ENCODE measurements around the gene FBXL5.

FBXL5 gene

DNA sequence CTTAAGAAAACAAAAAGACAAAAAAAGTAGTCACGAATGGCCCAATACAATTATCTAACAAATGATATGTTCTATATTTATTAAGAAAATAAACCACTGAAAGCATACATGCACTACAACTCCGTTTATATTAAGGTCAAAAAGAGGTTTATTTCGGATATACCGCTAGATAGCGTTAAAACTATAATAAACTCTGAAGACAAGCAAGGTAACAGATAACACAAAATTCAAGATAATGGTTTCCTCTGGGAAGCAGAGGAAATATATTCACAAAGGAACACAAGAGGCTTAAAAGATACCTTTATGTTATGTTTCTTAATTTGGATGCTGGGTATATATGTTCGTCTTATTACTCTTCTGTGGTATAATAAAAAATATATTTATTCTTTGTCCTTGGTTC, 21.7 kb upstream of the FBXL5 start:
- no peak for FAIRE-seq
- DNase-seq (ENCODE audit: low spot score), result no peak

DNA sequence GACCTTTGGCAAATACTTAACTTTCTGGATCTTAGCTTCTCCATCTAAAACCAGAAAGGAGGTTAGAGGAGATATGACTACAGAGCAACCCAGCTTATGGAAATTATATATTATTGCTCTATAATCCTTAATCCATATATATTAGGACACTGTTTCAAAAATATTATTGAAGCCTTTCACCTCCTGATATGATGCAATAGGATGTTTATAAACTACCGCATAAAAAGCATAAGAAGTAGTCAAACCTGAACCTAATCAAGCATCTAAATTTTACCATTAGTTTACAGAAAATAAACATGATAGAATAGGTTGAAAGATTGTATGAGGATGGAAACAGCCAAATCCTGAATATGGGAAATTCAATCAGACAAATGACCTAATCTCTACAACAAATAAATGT, 20.9 kb upstream of the FBXL5 start:
- no peak for DNase-seq (ENCODE audit: low spot score)
- no peak for FAIRE-seq

DNA sequence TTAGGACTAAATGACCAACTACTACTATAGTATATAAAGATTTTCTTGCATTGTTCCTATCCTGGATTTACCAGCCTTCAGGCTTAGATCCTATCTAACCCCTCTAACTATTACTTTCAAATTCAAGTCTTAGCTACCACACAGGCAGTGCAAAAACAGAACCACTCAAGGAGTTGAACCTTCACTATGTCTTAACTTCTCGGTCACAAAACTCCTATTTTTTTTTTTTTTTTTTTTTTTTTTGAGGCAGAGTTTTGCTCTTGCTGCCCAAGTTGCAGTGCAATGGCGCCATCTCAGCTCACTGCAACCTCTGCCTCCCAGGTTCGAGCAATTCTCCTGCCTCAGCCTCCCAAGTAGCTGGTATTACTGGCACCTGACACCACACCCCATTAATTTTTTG, 20.2 kb upstream of the FBXL5 start:
- no peak for DNase-seq (ENCODE audit: low spot score)
- FAIRE-seq, result no peak

DNA sequence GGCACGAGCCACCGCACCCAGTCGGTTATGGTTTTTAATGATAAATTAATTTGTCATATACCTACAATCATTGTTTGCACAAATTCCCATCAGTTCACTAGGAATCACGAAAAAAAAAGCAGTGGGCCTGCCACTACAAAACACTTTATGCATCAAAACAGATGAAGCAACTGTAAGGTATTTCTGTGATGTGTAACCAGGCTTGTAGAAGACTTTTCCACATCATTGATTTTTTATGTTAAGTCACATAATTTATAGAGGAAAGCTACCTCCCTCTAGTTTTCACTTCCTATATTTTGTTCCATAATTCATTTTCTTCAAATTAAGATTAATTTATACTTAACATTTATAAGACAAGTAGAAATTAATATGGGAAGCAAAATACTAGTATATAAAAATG, 19.8 kb upstream of the FBXL5 start:
- FAIRE-seq (no peak), DNase-seq (ENCODE audit: low spot score) (no peak)

DNA sequence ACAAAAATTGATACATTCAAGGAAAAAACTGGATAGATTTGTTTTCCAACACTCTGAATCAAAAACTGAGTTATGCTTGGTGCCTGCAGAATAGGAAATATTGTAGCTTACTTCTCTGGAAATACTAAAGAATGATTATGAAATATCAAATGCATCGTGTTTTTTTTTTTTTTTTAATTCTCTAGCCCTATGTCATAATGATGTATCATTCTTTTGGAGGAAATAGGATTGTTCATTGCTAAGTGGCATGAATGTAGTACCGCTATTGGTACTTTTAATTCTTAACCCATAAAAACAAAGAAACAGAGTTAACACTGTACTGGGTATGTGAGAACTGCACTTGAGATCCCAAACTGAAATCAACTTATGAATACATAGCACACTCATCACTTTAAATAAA, 18.9 kb upstream of the FBXL5 start:
- DNase-seq (ENCODE audit: low spot score), result no peak
- no peak for FAIRE-seq

DNA sequence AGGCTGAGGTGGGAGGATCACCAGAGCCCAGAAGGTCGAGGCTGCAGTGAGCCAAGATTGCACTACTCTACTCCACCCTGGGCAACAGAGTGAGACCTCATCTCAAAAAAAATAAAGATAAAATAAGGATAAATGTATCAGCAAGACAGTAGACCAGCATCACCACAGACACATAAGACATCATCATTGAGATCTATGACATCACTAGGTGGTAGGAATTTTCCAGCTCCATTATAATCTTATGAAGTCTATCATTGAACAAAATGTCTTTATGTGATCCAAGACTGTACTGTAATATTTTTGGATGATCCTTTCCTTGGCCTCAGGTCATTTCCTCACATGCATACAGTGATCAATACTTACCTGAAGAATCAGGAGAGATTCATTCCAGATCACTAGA, 18.2 kb upstream of the FBXL5 start:
- FAIRE-seq (no peak), DNase-seq (ENCODE audit: low spot score) (no peak)

DNA sequence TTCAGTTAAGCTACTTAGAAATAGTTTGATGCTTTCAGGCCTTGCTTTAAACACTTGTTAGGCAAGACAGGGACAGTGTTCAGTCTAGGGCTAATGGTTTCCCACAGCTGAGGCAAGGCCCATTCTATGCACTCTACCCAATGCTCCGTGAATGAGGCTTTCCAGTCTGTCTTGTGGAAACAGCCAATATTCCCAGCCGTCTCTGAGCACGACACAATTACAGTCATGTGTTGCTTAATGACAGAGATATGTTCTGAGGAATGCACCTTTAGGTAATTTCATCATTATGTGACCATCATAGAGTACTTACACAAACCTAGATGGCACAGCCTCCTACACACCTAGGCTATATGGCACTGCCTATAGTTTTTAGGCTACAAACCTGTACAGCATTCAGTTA, 16.9 kb upstream of the FBXL5 start:
- no peak for DNase-seq (ENCODE audit: low spot score)
- no peak for FAIRE-seq

DNA sequence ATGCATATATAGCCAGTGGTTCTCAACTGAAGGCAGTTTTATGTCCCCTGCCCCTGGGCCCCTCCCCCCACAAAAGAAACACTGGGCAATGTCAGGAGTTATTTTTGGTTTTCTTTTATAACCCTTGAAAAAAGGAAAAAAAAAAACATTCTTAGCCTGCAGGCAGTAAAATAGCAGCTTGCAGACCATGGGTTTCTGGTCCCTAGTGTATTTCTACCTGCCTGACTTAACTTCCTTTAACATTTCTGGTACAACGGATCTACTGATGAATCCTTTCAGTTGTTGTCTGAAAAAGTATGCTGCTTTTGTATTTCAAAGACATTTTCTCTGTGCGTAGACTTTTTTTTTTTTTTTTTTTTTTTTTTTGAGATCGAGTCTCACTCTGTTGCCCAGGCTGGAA, 15.4 kb upstream of the FBXL5 start:
- no peak for DNase-seq (ENCODE audit: low spot score)
- FAIRE-seq, result no peak

DNA sequence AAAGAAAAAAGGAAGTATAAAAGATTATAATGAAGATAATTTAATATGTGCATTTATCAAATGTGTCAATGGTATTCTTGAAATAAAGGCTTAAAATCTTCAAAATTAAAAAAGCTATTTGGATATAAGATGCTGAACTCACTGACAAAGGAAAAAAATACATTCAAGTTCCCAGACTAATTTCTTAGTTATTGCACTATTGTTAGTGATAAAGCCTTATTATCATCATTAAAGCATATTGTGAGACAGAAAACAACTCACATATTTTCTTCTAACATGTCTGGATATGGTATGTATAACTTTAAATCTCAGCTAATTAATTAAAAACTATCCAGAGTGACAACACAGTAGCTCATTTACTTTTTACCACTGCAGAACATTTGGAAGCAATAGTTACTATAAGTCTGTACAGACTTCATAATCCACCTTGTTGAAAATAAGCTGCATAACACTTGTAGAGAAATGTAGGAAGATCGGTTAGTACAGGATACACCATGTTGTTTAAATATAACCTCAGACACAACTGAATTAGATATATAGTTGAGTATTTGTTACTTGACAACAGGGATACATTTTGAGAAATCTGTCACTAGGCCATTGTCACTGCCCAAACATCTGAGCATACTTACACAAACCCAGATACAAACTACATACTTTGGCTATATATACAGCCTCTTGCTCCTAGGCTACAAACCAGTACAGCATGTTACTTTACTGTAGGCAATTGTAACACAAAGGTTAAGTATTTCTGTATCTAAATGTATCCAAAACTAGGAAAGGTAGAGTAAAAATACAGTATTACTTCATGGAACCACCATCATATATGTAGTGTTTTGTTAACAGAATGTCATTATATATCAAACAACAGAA, 13.6 kb upstream of the FBXL5 start:
- no peak for DNase-seq (ENCODE audit: low spot score)
- no peak for FAIRE-seq

DNA sequence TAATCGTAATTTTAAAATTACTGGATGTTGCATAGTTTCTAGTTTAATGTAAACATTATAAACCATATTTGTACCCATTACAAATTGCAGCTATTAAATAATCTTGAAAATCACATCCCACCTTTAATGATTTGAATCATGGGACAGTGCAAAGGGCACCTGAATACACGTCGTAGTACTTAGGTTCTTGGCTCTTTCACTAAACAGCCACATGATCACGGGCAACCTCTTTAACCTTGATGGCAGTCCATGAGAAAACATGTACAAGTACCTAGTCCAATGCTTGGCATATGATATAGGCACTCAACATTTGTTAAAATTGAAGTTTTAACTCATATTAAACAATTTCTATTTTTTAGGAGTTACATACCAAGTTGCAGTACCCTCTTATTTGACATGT, 11.8 kb upstream of the FBXL5 start:
- no peak for FAIRE-seq

DNA sequence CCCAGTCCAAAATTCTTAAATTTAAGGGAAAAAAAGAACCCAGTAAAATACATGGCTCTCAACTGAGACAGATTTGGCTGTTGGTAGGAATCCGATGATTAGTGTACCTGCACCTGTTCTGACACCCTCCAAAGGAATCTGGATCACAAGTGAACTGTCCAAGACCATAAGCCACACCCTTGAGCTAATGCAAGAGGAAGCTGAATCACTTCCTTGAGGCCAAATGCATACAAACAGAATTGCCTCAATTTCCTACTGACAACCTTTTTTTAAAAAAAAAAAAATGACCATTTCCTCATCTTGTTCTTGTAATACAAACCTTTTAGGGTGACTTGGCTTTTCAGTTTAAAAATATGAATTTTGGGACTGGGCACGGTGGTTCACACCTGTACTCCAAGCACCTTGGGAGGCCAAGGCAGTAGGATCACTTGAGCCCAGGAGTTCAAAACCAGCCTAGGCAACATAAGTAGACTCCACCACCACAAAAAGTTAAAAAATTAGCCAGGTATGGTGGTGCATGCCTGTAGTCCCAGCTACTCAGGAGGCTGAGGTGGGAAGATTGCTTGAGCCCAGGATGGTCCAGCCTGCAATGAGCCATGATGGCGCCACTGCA, 10.7 kb upstream of the FBXL5 start:
- DNase-seq (ENCODE audit: low spot score) (peak; percentile 25), FAIRE-seq (no peak)

More for the DNA sequence above, 11.8 kb upstream of the FBXL5 start:
- no peak for DNase-seq (ENCODE audit: low spot score)

DNA sequence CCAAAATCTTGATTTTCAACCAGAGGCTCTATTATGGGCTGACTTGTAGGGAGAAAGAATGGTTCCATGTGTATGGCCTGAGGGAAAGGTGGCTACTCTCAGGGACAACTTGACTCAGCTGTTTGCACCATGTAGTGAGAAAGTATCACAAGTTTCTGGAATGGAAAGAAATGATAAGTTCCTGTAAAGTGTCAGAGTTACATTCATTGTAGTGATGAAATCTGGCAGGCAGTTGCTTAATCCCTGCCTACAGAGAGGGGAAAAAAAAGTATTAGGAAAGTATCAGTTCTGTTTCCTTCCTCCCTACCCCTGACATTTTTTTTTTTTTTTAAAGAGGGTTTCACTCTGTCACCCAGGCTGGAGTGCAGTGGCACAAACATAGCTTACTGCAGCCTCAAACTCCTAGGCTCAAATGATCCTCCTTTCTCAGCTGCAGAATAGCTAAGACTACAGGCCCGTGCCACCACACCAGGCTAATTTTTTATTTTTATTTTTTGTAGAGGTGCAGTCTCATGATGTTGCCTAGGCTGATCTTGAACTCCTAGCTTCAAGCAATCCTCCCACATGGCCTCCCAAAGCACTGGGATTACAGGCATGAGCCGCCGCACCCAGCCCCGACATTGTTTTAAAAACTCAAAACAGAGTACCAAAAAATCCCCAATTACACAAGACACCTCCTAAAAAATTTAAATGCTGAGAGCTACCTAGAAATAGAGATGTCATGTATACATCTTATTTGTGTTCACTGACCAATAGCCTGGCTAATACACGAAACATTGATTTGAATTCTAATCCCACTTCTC, 4.8 kb upstream of the FBXL5 start:
- DNase-seq (ENCODE audit: low spot score) (no peak), FAIRE-seq (no peak)

DNA sequence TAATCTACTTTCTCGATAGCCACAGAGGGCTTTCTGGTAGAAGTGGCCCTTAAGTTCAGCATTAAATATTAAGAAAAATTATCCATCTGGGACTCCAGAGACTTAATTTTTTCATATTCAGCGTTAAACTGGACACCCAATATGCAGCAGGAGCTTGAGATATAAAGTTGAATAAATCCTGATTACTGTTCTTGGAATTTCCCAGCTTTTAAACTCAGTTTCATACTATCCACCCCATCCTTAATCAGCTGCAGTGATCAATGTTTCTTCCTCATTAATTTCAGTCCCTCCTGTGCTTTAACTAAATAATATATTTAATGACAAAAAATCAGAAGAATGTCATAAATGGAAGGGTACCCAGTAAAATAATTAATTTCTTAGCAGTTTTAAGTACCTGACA, 3.6 kb upstream of the FBXL5 start:
- DNase-seq (ENCODE audit: low spot score) (no peak), FAIRE-seq (no peak)

DNA sequence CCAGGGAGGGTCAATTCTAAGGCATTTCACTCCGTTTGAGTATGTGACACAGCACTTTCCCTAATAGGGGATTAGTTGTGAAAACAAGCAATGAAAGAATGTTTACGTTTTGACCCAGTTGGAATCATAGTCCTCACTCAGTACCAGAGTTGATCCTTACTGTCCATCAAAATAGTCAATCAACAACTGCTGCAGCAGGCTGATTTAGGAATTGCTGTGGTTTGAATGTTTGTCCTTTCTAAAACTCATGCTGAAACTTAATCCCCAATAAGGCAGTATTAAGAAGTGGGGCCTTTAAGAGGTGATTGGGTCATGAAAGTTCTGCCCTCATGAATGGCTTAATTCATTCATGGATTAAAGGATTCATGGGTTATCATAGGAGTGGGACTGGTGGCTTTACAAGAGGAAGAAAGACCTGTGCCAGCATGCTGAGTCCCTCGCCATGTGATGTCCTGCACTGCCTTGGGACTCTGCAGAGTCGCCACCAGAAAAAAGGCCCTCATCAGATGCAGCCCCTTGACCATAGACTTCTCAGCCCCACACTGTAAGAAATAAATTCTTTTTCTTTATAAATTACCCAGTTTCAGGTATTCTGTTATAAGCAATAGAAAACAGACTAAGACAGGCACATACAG, 3.1 kb upstream of the FBXL5 start:
- FAIRE-seq (no peak), DNase-seq (ENCODE audit: low spot score) (no peak)

DNA sequence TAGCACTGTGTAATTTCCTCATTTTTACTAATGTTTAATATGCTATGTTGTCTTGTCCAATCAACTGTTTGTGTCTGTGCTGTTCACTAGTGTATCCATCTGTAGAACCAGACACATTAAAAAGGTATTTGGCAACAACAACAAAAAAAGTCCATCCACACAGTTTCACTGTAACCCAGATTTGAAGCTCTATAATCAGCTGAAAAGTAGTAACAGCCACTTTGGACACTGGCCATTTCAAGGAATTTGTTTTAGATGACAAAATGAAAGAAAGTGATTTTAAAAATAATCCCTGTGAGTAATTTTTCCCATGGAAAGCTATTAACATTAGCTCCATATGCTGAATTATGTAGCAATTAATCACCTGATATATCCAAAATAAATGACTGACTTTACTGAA, 2.2 kb upstream of the FBXL5 start:
- no peak for DNase-seq (ENCODE audit: low spot score)
- FAIRE-seq, result no peak

DNA sequence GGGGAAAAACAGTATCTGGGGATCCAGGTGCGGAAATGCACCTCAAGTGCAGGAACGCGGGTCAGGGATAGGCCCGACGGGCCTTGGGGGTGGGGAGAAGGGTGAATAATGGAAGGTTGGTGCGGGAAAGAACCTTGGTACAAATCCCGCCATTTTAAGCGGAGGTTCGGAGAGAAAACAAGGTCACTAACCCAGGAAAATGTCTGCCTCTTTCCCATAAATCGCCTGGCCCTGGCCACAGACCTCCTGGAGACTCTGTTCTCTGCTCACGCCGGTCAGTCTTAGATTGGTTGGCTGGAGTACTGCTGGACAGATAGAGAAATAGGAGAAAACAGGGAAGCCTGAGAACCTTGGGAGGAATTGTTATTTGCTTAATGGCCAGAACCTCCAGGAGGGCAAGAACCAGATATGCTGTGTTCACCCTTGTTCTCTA, 897 bp upstream of the FBXL5 start:
- no peak for DNase-seq (ENCODE audit: low spot score)

DNA sequence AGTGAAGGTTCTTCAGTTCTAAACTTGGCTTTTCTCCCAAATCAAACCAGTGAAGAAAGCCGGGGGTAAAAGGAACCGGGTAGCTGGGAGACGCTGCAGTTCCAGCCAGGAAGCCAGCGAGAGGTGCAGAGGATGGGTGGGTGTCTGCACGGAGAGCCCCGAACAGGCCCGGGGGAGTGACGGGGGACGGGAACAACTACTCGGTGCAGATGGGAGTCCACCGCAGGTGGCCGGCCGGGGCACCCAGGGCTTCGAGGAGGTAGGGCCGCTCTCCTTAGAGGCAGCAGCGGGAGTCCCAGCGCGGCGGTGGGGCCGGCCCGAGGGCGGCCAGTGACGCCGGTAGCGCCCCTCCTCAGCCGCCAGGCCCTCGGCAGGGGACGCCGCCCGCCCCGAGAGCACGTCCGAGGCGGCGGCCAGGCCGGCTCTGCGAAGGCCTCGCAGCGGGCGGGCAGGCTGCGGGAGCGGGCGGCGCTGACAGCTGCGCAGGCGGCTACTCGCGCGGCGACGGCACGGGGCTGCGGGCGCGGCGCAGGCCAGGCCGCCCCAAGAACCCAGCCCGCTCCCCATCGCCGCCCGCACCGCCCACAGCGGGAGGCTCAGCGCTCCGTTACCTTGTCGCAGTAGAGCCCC, 449 bp downstream of the FBXL5 start:
- FAIRE-seq (no peak), DNase-seq (ENCODE audit: low spot score) (no peak)

More for the DNA sequence above, 897 bp upstream of the FBXL5 start:
- FAIRE-seq, result no peak

DNA sequence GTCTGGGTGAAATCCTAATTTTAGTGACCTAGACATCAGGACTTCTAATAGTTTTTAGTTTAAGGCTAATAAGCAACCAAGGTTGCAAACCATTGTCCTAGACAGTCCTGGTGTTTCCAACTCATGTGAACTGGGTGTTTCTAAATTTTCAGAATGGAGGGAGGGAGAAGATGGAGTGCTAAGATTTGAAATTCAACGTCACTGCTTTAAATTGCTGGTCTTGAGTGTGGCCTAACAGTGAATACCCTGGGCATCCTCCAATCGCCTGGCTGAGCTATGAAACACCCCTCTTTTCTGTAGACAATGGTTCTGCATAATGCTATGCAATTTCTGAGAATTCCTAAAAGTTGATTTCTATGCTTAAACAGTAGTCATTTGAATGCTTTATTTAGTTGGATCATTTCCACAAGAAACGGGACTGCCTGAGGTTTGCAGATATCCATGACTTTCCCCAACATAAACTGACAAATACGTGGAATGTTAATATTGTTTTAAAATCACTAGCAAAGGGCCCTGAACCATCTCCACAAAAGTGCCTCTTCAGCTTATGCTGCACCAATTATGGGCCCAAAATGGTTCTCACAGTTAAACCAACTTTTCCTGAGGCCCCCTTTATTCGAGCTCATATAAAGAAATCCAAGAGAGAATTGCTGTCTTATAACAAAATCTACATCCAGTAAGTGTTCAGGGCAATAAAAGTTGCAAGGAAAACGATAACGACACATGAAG, 1.1 kb downstream of the FBXL5 start:
- FAIRE-seq, result no peak

DNA sequence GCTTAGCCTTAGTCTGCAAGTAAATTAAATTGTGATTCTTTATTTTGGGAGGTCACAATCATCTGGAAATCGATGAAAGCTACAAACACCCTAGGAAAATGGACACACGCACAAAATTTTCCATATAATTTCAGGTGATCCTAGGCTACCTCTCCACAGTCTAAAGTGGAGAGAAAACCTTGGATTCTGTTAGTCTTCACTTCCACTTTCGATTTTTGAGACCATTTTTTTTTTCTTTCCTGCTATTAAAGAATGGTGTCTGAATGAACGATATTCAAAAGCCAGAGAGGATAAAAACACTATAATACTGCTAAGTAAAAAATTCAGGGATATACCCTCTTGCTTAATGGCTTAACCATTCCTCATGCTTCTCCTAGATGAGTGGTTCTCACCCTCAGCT, 1.7 kb downstream of the FBXL5 start:
- DNase-seq (ENCODE audit: low spot score), result no peak
- no peak for FAIRE-seq

More for the DNA sequence above, 1.1 kb downstream of the FBXL5 start:
- DNase-seq (ENCODE audit: low spot score), result peak; percentile 2

DNA sequence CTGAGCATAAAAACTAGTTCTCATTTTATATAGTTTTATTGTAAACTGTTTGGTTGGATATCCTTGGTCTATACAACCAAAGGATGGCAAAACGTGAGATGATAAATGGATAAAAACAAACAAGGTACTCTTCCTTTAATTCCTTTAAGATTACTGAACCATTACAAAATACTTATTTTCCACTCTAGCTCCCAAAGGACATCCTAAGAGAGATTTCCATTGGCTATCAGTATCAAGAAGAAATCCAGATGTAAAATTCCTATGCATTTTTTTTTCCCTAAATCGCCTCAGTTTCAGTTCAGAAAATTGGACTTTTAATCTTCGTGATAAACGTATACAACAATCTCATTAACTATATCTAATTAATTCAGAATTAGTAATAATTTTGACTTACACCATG, 2.3 kb downstream of the FBXL5 start:
- DNase-seq (ENCODE audit: low spot score), result no peak
- no peak for FAIRE-seq

DNA sequence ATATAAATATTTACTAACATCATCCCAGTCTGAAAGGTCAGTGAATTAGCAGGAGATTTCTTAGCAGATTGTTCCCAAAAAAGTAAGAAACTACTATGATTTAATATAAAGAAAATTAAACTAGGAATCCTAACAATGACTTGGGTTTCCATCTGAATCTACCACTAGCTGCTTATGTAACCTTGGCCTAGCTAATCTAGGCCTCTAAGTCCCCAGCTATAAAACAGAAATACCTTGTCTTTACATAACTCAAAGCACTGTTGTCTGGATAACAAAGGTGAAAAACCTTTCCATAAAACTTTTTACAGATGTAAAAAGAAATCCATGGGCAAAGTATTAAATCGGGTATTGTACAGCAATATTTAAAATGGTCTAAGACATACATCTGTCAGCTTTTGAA, 3.0 kb downstream of the FBXL5 start:
- no peak for DNase-seq (ENCODE audit: low spot score)

More for the DNA sequence above, 3.0 kb downstream of the FBXL5 start:
- no peak for FAIRE-seq
